Osteocyte (in vitro differentiated cells): Measurements from ENCODE around the gene ANKRD13D. TPM values are rescaled to one million over a fixed set of nuclear protein-coding genes. Genes with fewer than 3 reads are reported as not detected.

ENCODE experiments used
- DNase-seq: peaks from one replicate; pipeline ENCODE4 v3.0.0; 2021; ENCODE audit warnings: mixed read lengths; ENCODE audit not compliant: unreplicated experiment; ENCODE audit errors: extremely low spot score
- H3K27ac Mint-ChIP-seq: one replicate; pipeline ENCODE4 v1.8.0; 2021; ENCODE audit warnings: mild to moderate bottlenecking, mixed read lengths; ENCODE audit not compliant: unreplicated experiment
- H3K27me3 Mint-ChIP-seq: one replicate; pipeline ENCODE4 v1.8.0; 2021; ENCODE audit warnings: mixed read lengths; ENCODE audit not compliant: unreplicated experiment
- H3K36me3 Mint-ChIP-seq: one replicate; pipeline ENCODE4 v1.8.0; 2021; ENCODE audit warnings: mixed read lengths; ENCODE audit not compliant: unreplicated experiment
- H3K4me1 Mint-ChIP-seq: one replicate; pipeline ENCODE4 v1.8.0; 2021; ENCODE audit warnings: mixed read lengths; ENCODE audit not compliant: unreplicated experiment
- H3K4me3 Mint-ChIP-seq: one replicate; pipeline ENCODE4 v1.8.0; 2021; ENCODE audit warnings: mild to moderate bottlenecking, moderate library complexity, mixed read lengths; ENCODE audit not compliant: unreplicated experiment
- H3K9me3 Mint-ChIP-seq: one replicate; pipeline ENCODE4 v1.8.0; 2021; ENCODE audit warnings: mixed read lengths; ENCODE audit not compliant: unreplicated experiment
- total RNA-seq: library from RNA; stranded (reverse); gene quantifications from 2 replicates; pipeline ENCODE4 v1.2.1, GENCODE V29; 2021
- TF ChIP-seq, protein P1 (sequence below): fragments of 200-600 bp; sonication (generic); IDR thresholded peaks from 2 replicates; pipeline ENCODE4 v1.5.0; 2021; ENCODE audit warnings: antibody characterized with exemption, mild to moderate bottlenecking, moderate library complexity

ANKRD13D gene
- total RNA-seq, 1 donor from 2014 or later = 56.2 TPM

DNA sequence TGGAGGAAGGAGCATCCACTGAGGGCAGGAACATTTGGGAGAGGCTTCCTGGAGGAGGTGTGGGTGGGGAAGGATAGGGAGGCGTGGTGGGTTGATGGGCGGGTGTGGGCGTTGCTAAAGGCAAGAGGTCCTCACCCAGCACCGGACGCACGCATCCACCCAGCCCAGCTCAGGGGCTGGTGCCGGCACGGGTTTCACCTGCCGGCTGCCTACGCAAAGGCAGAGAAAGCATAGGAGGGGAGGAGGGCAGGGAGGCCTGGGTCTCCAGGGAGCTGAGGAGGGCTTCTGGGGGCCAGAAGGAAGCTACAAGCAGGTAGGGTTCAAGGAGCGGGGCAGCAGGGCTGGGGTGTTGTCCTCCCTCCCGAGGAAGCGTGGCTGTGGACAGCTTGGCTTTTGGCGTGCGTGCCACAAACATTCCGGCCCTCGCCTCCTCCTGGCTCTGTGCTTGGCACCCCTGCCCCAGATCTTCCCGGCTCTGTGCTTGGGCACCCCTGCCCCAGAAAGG is 22.0 kb downstream of the ANKRD13D start:
- Mint-ChIP-seq H3K27me3 (no peaks in the 10 kb centered on the region), H3K27ac (no peak overlapping the region), H3K9me3 (no peaks in the 10 kb centered on the region), H3K36me3 (no peaks in the 10 kb centered on the region), H3K4me1 (no peaks in the 10 kb centered on the region), H3K4me3 (no peak overlapping the region)
- DNase-seq = no peak
- TF ChIP-seq, protein P1, sequence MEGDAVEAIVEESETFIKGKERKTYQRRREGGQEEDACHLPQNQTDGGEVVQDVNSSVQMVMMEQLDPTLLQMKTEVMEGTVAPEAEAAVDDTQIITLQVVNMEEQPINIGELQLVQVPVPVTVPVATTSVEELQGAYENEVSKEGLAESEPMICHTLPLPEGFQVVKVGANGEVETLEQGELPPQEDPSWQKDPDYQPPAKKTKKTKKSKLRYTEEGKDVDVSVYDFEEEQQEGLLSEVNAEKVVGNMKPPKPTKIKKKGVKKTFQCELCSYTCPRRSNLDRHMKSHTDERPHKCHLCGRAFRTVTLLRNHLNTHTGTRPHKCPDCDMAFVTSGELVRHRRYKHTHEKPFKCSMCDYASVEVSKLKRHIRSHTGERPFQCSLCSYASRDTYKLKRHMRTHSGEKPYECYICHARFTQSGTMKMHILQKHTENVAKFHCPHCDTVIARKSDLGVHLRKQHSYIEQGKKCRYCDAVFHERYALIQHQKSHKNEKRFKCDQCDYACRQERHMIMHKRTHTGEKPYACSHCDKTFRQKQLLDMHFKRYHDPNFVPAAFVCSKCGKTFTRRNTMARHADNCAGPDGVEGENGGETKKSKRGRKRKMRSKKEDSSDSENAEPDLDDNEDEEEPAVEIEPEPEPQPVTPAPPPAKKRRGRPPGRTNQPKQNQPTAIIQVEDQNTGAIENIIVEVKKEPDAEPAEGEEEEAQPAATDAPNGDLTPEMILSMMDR = no peak

DNA sequence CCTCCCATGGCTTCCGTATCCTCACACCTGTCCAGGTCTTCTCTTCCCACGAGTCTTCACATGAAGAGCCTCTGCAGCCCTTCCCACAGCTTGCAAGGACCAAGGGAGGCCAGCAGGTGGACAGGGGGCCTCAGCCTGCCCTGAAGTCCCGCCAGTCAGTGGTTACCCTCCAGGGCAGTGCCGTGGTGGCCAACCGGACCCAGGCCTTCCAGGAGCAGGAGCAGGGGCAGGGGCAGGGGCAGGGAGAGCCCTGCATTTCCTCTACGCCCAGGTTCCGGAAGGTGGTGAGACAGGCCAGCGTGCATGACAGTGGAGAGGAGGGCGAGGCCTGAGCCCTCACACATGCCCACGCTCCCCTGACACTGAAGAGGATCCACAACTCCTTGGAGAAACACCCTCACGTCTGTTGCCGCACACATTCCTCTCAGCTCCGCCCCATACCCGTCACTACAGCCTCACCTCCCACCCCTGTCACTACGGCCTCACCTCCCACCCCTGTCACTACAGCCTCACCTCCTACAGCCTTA is 22.5 kb downstream of the ANKRD13D start:
- TF ChIP-seq, protein P1 = no peak
- H3K9me3 Mint-ChIP-seq = no peaks in the 10 kb centered on the region
- no peak overlapping the region for H3K4me3 Mint-ChIP-seq
- H3K27me3 Mint-ChIP-seq = no peaks in the 10 kb centered on the region
- no peak overlapping the region for H3K27ac Mint-ChIP-seq
- H3K36me3 Mint-ChIP-seq = no peaks in the 10 kb centered on the region
- H3K4me1 Mint-ChIP-seq = no peaks in the 10 kb centered on the region
- no peak for DNase-seq

DNA sequence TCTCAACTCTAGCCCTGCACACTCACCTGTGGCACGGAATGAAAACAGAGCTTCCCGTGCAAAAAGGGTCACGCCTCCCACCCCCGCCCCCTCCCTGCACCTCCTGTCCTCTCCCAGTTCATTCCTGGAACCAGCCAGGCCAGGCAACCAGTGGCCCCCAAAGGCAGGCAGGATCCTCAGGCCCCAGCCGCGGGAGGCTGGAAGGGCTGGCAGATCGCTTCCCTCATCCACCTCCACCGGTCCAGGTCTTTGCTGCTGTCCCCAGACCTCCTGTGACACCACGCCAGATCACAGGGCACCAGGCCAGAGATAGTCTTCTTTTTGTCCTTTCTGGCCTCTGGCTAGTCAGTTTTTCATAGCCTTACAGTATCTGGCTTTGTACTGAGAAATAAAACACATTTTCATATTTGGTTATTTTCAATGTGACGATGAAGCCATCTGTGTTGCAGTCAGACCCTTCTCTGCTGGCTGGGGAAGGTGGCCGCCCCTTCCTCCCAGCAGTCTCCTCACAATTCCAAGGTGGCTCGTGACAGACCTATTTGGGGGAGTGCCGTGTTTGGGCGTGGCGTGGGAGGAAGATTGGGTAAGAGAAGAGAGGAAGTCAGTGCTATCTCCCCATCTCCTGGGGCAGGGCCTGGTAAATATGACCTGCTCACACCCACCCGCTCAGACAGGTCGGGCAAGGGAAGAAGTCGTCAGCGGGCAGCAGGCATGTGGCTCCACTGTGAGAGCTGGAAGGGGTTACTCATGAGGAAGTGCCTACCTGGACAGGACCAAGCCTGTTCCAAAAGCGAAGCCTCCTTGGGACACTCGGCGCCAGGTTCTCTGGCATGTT is 23.3 kb downstream of the ANKRD13D start:
- Mint-ChIP-seq H3K4me3 (no peak overlapping the region), H3K27ac (no peak overlapping the region), H3K4me1 (peaks cover 3% of the 10 kb centered on the region), H3K9me3 (no peaks in the 10 kb centered on the region), H3K27me3 (no peaks in the 10 kb centered on the region), H3K36me3 (no peaks in the 10 kb centered on the region)
- TF ChIP-seq, protein P1 = no peak
- no peak for DNase-seq

DNA sequence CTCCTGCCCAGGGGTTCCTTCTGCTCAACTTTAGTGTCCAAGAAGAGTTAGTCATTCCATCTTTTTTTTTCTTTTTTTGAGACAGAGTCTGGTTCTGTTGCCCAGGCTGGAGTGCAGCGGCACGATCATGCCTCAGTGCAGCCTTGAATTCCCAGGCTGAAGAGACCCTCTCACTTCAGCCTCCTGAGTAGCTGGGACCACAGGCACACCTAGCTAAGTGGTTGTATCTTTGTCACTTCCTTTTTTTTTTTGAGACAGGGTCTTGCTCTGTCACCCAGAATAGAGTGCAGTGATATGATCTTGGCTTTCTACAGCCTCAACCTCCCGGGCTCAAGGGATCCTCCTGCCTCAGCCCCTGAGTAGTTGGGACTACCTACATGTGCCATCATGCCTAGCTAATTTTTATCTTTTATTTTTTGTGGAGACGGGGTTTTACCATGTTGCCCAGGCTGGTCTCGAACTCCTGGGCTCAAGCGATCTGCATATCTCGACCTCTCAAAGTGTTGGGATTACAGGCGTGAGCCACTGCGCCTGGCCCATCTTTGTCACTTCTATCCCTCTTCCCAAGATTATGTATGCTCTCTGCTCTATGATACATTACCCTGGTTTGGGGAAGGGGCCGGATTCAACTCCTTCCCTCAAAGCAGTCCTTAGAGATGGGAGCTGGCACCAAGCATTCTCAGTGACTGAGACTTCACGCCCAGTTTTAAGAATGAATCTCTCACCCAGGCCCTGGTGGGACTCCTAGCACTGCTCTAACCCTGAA is 24.2 kb downstream of the ANKRD13D start:
- DNase-seq = no peak
- Mint-ChIP-seq H3K36me3 (no peaks in the 10 kb centered on the region), H3K4me1 (peaks cover 7% of the 10 kb centered on the region), H3K9me3 (no peaks in the 10 kb centered on the region), H3K27ac (no peak overlapping the region), H3K27me3 (no peaks in the 10 kb centered on the region), H3K4me3 (no peak overlapping the region)
- TF ChIP-seq, protein P1 = no peak

DNA sequence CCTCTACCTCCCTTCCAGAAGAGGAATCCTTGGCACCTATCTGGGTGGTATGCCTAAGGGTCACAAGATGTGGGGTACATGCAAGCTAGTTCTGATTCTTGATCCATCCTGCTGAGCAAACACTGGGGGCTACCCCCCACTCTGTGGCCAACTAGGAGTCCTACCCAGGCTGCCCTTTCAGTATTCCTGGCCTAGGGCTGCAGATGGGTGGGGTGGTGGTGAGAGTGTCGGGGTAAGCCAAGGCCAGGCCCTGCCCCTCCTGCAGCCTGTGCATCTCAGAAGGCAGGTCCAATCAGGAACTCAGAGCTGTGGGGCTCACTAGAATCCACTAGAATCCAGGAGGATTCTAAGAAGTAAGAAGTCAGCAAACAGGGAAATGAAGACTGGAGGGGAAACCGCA is 25.1 kb downstream of the ANKRD13D start:
- Mint-ChIP-seq H3K27ac (no peak overlapping the region), H3K9me3 (no peaks in the 10 kb centered on the region), H3K4me1 (peaks cover 13% of the 10 kb centered on the region), H3K36me3 (no peaks in the 10 kb centered on the region), H3K4me3 (no peak overlapping the region), H3K27me3 (no peaks in the 10 kb centered on the region)
- DNase-seq = no peak
- TF ChIP-seq, protein P1 = no peak
